Activated T-helper 1 cell treated with Interleukin-2 at 50 U/mL for 16 hours (primary cell): ENCODE results near the gene MSMP.

ENCODE experiments used
- DNase-seq: peaks from one replicate; pipeline ENCODE4 v3.0.0-alpha.2; 2020; ENCODE audit warnings: low read depth

MSMP gene, protein sequence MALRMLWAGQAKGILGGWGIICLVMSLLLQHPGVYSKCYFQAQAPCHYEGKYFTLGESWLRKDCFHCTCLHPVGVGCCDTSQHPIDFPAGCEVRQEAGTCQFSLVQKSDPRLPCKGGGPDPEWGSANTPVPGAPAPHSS

DNA sequence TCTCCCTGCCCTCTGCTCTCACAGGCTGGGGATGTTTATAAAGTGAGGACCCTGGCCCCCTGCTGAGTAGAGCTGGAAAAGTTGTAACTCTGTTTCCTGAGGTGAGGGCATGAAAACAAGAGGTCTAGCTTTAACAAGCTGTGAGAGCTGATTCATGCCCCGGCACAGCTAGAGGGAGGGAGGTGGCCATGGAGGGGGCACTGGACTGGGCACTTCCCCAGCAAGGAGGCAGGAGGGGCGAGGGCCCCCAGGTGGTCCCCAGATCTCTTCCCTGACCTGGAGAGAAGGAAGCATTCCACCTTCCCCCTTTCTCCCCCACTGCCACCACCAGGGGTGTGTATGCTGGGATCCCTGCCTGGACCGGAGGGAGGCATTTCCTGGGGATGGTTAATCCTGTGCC lies at the start of gene MSMP:
Gene MSMP (minus strand): TSS at position 13 of the 400 bp plus-strand sequence. CDS start 147 bp downstream, outside the sequence.
- no peak for DNase-seq

DNA sequence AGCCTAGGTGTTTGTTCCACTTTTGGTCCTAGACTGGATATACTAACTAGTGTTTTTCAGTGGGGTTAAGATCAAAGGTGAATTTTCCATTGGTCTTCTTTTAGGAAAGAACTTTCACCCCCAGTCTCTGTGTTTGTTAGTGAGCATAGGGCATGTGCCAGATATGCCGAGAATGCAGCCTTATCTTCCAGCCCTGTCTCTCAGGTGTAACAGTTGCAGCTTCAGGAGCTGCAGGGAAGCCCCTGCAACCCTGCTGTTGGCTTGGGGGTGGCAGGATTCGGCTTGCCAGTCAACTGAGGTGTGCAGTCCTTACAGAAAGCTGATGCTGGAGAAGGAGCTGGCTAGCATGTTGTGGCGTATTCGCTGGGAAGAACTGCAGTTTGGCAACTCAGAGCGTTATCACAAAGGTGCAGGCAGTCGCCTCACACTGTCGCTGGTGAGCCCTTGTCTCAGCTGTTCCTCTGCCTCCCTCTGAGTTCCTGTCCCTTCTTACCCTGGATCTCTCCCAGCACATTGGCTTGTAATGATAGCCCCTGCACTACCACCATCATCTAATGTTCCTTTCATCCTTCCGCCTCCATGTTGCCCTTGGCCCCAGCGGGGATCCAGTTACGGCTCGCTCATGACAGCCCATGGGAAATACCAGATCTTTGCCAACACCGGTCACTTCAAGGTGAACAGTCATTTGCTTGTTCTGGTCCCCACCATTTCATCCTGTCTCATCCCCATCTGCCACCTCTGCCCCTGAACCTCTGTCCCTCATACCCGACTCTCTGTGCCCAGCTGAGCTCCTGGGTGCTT lies 47.5 kb upstream of the MSMP start:
- DNase-seq: no peak

DNA sequence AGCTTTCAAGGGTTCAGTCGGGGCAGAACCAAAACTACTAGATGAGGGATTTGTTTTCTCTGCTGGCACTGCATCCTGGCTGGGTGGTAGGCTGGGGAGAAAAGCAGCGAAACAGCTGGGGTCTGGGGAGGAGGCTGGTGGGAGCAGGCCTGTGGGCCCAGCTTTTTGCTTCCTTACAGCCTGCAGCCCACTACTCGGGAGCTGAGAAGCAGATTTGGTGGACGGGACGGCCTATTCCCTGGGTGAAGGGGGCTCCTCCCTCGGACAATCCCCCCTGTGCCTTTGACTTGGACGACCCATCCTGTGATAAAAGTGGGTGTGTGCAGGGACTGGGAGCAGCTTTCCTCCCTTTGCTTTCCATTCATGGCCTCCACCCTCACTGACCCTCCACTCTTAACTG lies 46.5 kb upstream of the MSMP start:
- DNase-seq: no peak

DNA sequence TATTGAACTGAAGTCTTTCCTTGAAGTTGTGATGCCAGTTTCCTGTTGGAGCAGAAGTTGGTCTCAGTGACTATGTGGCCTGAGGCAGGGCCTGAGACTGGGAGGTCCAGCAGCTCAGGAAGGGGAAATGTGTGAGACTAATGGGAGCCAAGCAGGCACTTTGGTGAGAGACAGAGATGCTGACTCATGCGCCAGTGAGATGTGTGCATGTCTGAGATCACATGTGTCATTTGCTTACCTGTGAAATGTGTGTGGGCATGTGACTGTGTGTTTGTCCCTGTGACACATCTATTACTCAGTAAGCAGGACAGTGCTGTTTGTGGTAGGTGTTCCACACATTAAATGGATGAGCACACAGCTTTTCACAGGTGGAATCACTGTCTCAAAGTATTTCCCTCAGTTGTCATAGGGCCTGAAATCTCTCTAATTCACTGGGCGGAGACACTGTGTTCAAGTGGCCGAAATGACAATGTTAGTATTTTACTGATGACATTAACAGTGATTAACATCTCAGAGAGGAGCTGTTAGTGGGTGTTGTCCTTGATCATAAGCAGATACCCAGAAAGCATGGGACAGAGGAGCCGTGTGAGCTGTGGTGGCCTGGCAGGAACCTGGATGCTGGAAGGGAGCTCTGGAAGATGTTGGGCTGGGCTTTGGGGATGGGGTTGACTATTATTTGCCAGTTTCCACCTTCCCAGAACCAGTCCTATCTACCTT lies 44.7 kb upstream of the MSMP start:
- no peak for DNase-seq

DNA sequence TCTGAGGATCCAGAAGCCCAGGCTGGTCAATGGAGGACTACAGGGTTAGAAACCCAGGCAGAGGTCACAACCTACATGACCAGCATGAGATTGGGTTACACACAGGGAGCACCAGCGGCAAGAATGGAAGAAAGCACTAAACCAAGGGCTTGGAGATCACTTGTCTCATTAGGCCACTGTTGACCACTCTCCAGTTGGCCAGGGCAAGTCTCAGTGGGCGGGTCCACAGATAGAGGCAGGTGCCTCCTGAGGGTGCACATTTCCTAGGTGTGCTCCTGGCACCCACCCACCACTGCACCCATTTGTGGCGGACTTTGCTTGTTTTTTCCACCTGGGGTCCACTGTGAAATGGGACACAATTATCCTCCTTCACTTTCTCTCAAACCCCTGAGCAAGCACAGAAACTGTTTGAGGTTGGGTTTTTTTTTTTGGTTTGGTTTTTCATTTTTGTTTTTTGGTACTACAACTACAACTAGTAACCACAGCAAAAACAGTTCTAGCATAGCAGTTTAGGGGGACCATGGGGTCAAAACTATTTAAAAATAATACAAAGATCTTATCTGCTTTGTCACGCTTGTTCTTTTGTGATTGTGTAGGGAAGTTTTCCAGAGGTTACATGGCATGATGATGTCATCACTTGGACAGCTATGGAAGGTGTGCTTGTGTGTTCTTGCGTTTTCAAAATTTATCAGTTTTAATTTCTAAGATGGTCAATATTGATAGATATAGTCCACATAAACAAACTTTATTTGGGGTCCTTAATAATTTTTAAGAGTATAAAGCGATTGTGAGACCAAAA lies 43.4 kb upstream of the MSMP start:
- no peak for DNase-seq

DNA sequence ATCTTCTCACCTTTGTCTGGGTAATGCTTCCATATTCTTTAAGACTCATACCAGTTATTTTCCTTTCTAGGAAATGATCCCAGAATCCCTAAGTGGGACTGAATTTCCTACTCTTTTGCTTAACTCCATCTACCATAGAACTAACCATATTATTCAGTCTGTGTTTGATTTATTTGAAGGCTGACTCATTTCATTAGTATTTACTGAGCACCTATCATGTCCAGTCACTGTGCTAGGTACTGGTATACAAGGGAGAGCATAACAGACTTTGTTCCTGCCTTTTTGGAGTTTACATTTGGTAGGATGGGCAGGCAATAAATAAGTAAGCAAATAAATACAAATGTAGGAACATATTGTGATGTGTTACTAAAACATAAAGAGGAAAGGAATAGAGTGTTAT lies 41.6 kb upstream of the MSMP start:
- DNase-seq: no peak

DNA sequence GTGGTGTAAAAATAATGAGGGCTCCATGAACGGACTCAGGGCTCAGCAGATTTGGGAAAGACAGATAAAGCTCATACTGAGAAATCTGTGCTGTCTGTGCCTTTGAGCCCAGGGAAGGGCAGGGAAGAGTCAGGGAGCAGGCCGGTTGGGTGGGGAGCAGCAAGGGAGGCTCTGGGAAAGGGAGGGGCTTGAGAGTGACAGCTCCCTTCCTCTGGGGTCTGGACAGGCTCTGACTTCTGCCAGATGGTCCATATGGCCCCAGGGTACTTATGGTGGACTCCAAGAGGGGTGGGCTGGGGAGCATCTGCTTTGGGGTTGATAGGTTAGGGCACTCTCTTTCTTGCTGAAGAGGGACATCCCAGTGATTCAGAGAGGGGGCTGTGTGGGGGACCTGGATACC lies 39.4 kb upstream of the MSMP start:
- DNase-seq: no peak

DNA sequence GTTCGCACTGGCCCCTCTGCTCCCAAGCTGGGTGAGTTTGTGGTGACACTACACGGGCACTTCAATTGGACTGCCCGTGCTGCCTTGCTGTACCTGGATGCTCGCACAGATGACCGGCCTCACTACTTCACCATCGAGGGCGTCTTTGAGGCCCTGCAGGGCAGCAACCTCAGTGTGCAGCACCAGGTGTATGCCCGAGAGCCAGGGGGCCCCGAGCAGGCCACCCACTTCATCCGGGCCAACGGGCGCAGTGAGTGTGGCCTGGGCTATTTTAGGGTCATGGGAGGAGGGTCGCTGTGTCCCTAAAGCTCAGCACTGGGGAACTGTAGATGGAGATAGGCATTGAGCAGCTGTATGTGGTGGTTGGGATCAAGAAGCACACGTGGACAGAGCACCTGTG lies 38.8 kb upstream of the MSMP start:
- DNase-seq: no peak

DNA sequence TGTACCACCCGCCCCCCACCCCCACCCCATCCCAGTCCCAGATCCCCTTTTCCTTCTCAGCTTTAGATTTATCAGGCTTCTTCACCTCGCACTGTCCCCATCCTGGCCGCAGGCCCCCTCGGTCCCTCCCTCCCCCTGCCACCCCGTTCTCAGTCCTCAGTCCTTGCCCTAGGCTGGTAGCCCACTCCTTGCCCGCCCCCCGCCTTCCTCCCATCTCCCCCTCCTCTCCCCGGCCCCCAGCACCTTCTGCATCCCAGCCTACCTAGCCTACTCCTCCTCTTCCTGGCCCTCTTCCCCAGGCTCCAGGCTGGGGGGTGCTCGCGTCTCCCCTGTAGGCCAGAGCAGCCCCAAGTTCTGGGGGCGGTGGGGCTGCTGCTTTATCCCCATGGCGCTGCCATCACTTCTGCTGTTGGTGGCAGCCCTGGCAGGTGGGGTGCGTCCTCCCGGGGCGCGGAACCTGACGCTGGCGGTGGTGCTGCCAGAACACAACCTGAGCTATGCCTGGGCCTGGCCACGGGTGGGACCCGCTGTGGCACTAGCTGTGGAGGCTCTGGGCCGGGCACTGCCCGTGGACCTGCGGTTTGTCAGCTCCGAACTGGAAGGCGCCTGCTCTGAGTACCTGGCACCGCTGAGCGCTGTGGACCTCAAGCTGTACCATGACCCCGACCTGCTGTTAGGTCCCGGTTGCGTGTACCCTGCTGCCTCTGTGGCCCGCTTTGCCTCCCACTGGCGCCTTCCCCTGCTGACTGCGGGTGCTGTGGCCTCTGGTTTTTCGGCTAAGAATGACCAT lies 38.1 kb upstream of the MSMP start:
- no peak for DNase-seq

DNA sequence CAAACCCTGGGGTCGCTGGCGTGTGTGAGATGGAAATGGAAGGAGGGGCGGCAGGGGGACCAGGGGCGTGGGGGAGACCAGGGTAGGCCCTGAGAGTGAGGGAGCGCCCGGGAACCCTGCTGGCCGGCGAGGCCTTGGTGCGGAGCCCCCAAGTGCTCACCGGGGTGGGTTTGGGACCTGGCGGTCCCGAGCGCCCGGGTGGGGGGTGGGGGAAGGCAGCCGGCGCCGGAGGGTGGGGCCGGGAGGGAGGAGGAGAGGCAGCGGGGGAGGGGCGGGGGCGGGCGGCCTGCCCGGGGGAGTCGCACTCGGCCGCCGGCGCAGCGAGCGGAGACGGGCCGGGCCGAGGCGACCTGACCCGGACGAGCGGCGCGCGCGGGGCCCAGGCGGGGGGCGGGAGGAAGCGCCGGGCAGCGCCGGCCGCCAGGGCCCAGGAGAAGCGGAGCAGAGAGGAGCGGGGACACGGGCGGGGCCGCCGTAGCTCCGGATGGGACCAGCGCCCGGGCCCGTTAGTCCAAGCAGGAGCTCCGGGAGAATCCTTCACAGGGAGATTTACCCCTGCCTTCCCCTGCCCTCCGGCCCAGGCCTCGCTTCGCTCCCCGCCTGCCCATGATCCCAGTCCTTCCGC lies 37.3 kb upstream of the MSMP start, which contains the start of gene NPR2:
Gene NPR2 (plus strand): TSS at position 295 of the 625 bp plus-strand sequence. CDS start 818 bp downstream, outside the sequence.
- no peak for DNase-seq

DNA sequence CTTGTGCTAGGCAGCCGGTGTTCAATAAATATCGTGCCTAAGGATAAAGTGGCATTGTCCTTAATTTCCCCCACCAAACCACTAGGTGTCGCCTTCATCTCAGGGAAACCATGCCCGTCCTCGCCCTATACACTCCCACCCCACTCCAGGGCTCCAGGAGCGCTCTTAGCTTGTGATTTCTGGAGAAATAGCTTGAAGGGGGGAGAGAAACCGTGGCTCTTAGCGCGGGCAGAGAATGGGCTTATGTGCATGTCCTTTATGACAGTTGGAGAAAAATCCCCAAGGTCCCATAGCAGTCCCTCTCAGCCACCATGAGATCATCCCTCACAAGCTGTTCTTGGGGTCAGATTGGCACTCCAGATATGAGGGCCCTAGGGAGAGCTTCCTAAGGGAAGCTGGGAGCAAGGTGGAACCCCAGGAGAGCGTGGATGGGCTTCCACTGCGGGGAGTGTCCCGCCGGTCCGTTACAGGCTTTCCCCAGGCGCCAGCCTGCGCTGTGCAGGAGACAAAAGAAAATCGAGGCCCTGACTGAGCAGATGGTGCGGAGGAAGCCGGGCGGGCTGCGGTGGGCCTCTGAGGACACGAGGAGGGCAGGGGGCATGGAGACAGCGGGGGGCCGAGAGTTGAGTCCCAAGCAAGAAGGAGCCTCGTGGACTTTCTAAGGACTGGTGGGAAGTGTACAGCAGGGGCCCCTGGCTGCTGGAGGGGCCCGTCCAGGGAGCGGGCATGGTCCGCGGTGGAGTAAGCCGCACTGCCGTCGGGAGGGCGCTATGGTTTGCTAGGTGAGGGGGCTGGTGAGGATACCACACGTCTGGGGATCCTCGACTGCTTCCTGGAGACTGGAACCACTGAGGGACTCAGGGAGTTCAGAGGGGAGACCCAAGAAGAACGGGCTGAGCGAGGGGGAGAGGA lies 36.6 kb upstream of the MSMP start:
- peak; percentile 25 for DNase-seq

DNA sequence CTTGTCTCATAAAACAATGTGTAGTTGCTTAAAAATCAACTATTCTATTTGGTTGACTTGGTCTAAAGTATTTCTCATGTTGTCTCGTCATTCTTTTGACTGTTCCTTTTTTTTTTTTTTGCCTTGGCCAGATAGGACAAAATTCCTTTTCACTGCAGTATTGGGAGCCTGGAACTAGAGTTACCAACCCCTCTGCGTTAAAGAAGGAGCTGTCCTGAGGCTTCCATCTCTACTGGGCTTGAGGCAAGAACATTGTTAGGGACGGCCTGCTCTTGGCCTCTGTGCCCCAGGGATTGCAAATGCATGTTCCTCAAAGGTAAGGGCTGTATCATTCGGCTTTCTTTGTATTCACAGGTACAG lies 35.9 kb upstream of the MSMP start:
- no peak for DNase-seq

DNA sequence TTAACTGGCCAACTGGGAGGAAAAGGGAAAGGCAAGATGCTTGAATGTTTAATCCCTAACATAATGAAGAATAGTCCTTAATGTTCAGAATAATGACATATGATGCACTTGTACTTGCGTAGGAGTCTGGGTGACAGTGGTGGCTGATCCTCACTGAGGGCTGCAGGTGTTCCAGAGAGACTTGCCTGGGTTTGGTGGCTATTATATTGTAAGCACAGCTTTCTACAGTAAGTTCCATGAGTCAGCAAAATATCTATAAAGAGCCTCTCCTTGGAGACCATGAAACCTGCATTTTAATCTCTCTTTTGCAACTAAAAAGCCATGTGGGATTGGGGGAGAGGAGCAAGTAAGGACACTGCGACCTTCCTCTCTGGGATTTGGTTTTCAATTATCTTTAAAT lies 35.5 kb upstream of the MSMP start:
- no peak for DNase-seq

DNA sequence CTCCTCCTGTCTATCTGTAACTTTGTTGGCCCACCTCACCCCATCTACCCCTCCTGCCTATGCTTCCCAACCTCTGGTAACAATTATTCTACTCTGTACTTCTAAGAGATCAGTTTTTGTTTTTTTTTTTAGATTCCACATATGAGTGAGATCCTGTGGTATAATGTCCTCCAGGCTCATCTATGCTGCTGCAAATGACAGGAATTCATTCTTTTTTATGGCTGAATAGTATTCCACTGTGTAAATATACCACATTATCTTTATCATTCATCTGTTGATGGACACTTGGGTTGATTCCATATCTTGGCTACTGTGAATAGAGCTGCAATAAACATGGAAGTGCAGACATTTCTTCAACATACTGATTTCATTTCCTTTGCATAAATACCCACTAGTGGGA lies 29.3 kb upstream of the MSMP start:
- no peak for DNase-seq

DNA sequence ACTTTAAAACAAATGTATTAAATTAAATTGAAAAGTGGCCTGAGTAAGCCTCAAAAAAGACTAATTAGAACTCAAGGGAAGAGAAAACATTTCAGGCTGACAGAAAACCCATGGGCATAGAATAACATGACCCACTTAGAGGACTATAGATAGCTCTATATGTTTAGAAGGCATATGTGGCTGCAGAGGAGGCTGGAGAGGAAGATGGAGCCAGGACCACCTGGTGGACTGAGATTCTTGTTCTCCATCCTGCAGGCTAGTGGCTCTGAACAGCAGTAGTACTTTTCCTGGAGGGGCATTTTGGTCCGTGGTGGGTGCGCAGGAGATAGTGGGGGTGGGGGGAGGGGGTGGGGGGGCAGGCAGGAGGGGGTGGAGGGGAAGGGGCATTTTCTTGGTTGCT lies 27.0 kb upstream of the MSMP start:
- DNase-seq: no peak

DNA sequence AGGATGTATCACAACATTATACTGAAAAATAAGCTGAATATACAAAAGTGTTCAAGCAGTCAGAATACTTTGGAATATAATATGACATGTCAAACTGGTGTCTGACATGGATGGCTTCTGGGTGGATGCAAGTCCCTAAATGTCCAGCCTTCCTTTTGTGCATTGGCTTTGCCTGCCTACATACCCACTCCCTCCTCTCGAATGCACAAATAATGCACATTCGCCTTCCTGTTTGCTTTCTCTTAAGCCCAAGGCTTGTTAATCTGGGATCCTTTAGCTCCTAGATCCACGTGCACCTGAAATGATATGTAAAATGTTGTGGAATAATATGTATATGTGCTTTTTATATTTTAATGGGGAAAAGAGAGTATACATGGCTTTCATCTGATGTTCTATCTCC lies 24.4 kb upstream of the MSMP start:
- no peak for DNase-seq

DNA sequence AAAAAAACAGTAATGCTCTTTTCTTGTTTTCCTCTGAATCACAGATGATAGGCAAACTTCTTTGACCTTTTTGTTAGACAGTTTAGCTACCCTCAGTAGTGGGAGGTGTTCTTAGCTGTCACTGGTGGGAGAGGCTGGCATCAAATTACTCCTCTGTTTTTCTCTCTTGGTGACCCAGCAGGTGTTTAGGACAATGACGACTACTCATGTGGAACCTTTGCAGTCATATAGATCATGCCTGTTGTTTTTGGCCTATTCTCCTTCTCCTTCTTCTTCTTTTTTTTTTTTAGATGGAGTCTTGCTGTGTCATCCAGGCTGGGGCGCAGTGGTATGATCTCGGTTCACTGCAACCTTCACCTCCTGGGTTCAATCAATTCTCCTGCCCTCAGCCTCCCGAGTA lies 21.9 kb upstream of the MSMP start:
- no peak for DNase-seq

DNA sequence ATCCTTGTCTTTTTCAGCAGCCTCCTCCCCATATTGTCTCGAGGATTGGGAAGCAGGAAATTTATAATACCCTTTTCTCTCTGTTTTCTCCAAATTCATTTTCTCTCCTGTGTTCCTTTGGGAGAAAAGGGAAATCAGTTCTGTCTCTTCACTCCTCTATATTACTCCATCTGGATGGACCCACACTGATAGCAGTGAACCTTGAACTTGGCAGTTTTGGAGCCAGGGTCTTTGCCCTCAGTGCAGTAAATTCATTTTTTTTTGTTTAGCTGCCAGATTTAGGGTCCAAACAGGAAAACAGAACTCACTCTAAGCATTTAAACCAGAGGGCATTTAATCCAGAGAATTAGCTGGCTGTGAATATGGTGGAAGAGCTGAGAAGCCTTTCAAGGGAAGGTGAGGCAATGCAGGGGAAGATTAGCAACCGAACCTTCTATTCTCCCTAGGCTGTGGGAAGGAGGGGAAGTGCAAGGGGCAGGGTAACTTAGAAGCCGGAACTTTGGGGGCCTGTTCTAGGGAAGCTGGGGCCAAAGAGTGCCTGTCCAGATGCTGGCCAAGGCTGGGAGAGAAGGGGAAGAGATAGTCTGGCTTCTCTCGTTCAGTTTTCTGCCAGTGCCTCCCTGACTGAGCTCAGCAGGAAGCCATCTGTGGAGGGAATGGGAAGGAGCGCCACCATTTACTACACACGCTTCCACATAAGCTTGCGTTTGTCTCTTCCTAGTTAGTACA lies 21.0 kb upstream of the MSMP start:
- DNase-seq: no peak

DNA sequence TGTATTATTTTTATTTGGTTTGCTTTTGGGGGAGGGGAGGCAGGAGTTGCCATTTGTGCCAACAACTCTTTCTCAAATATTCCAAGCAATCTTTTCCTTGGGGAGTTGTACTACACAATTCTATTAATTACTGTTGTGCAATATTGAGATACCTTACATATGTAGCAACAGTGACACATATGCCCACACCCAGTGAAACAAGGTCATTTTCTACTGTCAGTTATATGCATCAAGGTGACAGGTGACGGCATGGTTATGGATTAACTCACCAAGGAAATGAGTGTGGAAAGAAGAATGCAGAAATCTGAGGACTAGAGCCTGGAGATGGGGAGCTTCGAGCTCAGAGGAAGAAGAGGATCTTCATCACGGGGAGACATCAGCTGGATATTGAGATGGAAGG lies 17.9 kb upstream of the MSMP start:
- DNase-seq: no peak
